Activated CD4-positive, alpha-beta T cell treated with anti-CD3 and anti-CD28 coated beads for 36 hours (primary cell): ENCODE data around the gene FAT3. TPM values are rescaled to one million over a fixed set of nuclear protein-coding genes. Genes with fewer than 3 reads are reported as not detected.
A peak's percentile ranks its signal among the peaks of the same experiment; 100 is the strongest.

Experiments
- ATAC-seq: fragments of 200-7000 bp; cut with Tn5 transposase; one replicate; pipeline ENCODE4 v1.10.0; 2021; ENCODE audit warnings: mild to moderate bottlenecking, moderate library complexity
- CTCF ChIA-PET: fragments of 350-600 bp; sonication (Branson Sonifier 250); formaldehyde crosslinking; loops from one replicate; lab custom pipeline; 2021; ENCODE audit warnings: antibody characterized with exemption; lab: Charles Lee
- POLR2A ChIA-PET: fragments of 350-600 bp; sonication (Branson Sonifier 250); formaldehyde crosslinking; loops from one replicate; lab custom pipeline; 2021; ENCODE audit warnings: antibody characterized with exemption, inconsistent platforms; lab: Charles Lee
- DNase-seq: peaks from one replicate; pipeline ENCODE4 v3.0.0-alpha.2; 2020
- H3K27ac Mint-ChIP-seq: one replicate; pipeline ENCODE4 v1.8.0; 2021; ENCODE audit warnings: mixed read lengths
- H3K27me3 Mint-ChIP-seq: one replicate; pipeline ENCODE4 v1.8.0; 2021; ENCODE audit warnings: mixed read lengths
- H3K36me3 Mint-ChIP-seq: one replicate; pipeline ENCODE4 v1.8.0; 2021; ENCODE audit warnings: low read depth, mixed read lengths
- H3K4me1 Mint-ChIP-seq: one replicate; pipeline ENCODE4 v1.8.0; 2021; ENCODE audit warnings: mixed read lengths
- H3K4me3 Mint-ChIP-seq: one replicate; pipeline ENCODE4 v1.8.0; 2021; ENCODE audit warnings: mild to moderate bottlenecking, moderate library complexity, mixed read lengths
- H3K9me3 Mint-ChIP-seq: one replicate; pipeline ENCODE4 v1.8.0; 2021; ENCODE audit warnings: low read depth, mixed read lengths
- intact Hi-C, 2 experiments: fragments of 100-400 bp; cut with DNase I in 1 of 2; cut with micrococcal nuclease in 1 of 2; formaldehyde crosslinking; loops; one replicate each; pipeline versions ENCODE4 v1.14.2 to v1.15.1; 2022 to 2024; cut with DNase I, micrococcal nuclease
- total RNA-seq, 2 experiments: library from RNA; stranded (reverse); gene quantifications; one replicate each; pipeline ENCODE4 v1.2.3, GENCODE V29; 2021

Gene FAT3
- not detected for total RNA-seq

DNA sequence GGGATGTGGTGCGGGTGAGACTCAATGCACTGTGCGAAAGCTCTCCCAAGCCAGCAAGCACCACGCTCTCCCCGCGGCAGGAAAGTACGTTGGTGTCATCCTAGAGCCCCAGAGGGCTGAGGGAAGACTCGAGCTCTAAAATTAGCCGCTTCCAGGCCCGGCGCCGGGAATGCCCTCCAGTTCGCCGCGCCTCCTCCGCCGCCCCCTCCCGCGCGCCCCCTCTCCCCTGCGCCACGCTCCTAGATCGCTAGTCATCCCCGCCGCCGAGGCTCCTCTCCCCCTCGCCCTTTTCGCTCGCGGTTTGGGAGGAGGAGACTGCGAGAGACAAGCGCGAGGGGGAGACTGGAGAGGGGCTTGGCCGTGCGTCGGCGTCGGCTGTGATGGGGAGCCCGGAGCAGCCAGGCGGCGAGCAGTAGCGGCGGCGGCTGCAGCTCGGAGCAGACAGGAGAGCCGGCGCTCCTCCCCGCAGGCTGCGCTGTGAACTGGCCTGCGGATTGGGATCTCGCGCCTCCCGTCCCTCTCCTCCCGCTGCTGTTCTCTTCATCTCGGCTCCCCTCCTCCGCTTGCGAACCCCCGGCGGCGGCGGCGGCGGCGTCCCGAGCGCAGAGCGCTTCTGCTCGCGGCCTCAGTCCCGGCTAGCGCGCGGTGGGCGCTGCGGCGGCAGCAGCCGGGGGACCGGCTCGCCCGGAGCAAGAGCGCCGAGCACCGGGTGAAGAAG is at the start of gene FAT3:
Gene FAT3 (plus strand): TSS at position 412 of the 718 bp plus-strand sequence. CDS start 127,295 bp downstream, outside the sequence.
- peaks cover 59% of the 10 kb centered on the region for H3K27me3 Mint-ChIP-seq

DNA sequence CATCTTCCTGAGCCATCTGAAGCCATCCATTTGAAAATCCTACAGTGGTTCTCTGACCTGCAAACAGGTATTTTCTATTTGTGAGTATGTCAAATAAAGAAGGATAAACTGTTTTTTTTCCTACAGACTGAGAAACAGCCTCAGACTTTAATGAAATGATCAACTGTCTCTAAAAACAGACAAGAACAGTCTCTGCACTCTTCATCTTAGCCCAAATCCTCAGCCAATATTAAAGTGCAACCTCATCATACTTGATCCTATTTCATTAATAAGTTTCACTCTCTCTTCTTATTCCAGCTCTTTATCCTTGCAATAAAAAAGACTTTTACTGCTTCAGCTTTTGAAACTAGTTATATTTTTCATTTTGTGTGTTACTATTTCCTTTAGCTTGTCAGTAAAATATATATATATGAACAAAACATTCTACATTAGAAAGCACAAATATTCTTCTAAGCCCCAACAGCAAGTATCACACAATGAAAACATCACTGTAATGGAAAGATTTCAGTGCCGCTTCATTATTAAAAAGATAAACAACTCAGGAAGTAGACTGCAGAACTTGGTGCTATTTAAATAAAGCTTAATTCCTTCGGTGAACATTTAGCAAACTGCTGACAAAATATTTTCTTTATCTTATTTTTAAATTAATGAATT is 45.5 kb upstream of the FAT3 start:
- DNase-seq (no peak), ATAC-seq (no peak)
- ChIA-PET CTCF (no interaction called here), POLR2A (no interaction called here)
- H3K36me3 Mint-ChIP-seq, result no peaks in the 10 kb centered on the region
- H3K4me3 Mint-ChIP-seq, result no peak overlapping the region
- H3K4me1 Mint-ChIP-seq, result no peaks in the 10 kb centered on the region
- H3K27ac Mint-ChIP-seq, result no peak overlapping the region
- H3K9me3 Mint-ChIP-seq, result peaks cover 5% of the 10 kb centered on the region
- no peaks in the 10 kb centered on the region for H3K27me3 Mint-ChIP-seq
- intact Hi-C loops, result no loop called here

More for the DNA sequence above, at the start of gene FAT3:
- Mint-ChIP-seq H3K4me1 (peaks cover 2% of the 10 kb centered on the region), H3K9me3 (no peaks in the 10 kb centered on the region), H3K27ac (no peak within 1 kb of the TSS), H3K36me3 (no peaks in the 10 kb centered on the region), H3K4me3 (no peak within 1 kb of the TSS)
- ChIA-PET CTCF (no interaction called here), POLR2A (no interaction called here)
- ATAC-seq (no peak), DNase-seq (peak; percentile 13)
- intact Hi-C loops, result no loop called here

DNA sequence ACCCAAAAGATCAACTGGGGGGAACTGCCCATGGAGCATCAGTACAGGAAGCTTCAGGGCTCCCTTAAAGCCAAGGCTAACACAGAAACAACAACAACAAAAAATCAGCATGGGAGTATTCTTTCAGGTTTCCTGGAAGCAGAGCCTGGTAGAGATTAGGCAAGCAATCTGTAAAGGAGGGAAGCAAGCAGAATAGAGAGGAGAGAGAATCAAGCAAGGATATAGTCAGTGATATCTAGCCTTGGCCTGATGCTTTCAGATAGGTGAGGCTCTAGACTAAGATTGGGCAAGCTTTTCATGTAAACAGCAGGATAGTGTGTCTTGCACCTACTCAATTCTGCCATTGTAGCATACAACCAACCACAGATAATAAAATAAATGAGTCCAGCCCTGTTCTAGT is 44.4 kb upstream of the FAT3 start:
- DNase-seq (no peak), ATAC-seq (no peak)
- ChIA-PET CTCF (no interaction called here), POLR2A (no interaction called here)
- Mint-ChIP-seq H3K4me1 (no peaks in the 10 kb centered on the region), H3K27me3 (no peaks in the 10 kb centered on the region), H3K9me3 (peaks cover 5% of the 10 kb centered on the region), H3K36me3 (no peaks in the 10 kb centered on the region), H3K4me3 (no peak overlapping the region), H3K27ac (no peak overlapping the region)
- intact Hi-C loops, result no loop called here

DNA sequence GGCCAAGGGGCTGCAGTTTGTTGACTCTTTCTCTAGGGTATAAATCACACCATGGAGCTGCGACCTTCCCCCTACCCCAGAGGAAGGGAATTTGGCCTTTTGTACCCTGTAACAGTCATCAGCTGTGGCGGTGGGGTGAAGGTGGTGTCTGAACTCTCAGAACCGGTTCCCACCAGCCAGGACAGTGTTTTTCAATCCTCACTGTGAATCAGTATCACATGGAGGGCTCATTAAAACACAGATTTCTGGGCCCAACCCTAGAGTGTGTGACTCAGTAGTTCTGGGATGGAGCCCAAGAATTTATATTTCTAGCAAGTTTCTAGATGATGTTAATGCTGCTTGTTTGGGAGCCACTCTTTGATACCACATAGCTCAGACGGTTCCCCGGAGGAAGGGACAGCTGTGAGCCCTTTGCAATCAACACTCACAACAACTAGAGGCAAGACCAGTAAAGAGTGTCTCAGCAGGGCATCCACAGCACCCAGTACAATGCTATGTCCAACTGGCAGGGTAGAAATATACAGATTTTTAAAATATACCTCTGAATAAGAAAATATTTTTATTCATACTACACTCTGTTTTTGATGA is 43.9 kb upstream of the FAT3 start:
- H3K4me1 Mint-ChIP-seq, result no peaks in the 10 kb centered on the region
- intact Hi-C loops, result no loop called here
- ChIA-PET POLR2A (no interaction called here), CTCF (no interaction called here)
- DNase-seq, result no peak
- peaks cover 5% of the 10 kb centered on the region for H3K9me3 Mint-ChIP-seq
- H3K4me3 Mint-ChIP-seq, result no peak overlapping the region
- no peak overlapping the region for H3K27ac Mint-ChIP-seq
- ATAC-seq, result no peak
- no peaks in the 10 kb centered on the region for H3K27me3 Mint-ChIP-seq
- no peaks in the 10 kb centered on the region for H3K36me3 Mint-ChIP-seq

DNA sequence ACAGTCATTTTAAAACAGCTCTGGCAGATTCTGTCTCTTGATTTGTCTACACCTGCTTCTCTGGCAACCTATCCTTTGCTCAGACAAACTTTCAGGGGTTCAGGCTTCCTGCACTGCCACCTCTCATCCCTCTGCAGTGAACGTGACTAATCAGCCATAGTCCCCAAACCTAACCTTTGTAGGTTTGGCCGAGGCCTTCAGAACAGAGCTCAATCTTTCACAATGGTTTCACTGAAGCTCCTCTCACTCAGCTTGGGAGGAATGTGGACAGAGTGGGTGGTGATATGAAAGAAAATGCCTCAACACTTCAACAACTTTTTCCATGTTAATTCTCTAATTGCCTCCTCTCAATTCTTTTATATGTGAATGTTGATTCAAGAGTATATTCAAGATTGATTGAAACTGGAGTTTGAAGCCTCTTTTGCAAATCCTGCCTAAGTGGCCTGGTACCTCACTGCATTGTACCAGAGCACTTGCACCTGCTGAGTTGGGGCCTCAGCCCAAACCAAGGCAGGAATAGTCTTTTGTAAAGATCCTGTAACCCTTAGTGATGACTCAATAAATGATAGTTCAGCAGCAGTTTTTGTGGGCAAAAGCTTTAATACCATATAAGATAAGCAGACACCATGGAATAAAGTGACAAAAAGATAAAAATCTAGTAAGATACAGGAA is 33.9 kb upstream of the FAT3 start:
- H3K27me3 Mint-ChIP-seq, result no peaks in the 10 kb centered on the region
- ChIA-PET POLR2A (no interaction called here), CTCF (no interaction called here)
- intact Hi-C loops, result no loop called here
- DNase-seq (no peak), ATAC-seq (no peak)
- no peaks in the 10 kb centered on the region for H3K36me3 Mint-ChIP-seq
- no peak overlapping the region for H3K4me3 Mint-ChIP-seq
- H3K27ac Mint-ChIP-seq, result no peak overlapping the region
- no peaks in the 10 kb centered on the region for H3K9me3 Mint-ChIP-seq
- no peaks in the 10 kb centered on the region for H3K4me1 Mint-ChIP-seq

GRCh38 chr11:92192141-92192540 is 32.5 kb upstream of the FAT3 start:
- no peaks in the 10 kb centered on the region for H3K4me1 Mint-ChIP-seq
- CTCF ChIA-PET, result no interaction called here
- no peaks in the 10 kb centered on the region for H3K9me3 Mint-ChIP-seq
- intact Hi-C loops, result no loop called here
- no peaks in the 10 kb centered on the region for H3K36me3 Mint-ChIP-seq
- DNase-seq (no peak), ATAC-seq (no peak)
- POLR2A ChIA-PET, result no interaction called here
- H3K4me3 Mint-ChIP-seq, result no peak overlapping the region
- no peak overlapping the region for H3K27ac Mint-ChIP-seq
- H3K27me3 Mint-ChIP-seq, result no peaks in the 10 kb centered on the region

DNA sequence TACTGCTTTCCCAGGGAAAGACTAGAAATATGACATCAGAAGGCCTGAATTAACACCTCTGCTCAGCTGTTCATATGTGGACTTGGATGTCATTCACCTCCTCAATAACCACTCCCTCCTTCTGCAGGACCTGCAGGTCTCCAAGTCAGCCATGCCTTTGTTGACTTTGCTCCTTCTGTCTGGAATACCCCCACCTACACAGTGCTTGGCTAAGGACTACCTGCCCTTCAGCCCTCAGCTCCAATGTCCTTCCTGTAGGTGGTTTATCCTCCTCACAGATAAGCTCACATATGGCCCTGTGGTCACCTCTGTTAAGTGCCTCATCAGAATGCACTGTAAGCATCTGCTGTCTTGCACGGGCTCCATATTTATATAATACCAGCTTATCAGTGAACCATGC is 26.4 kb upstream of the FAT3 start:
- Mint-ChIP-seq H3K27me3 (no peaks in the 10 kb centered on the region), H3K9me3 (no peaks in the 10 kb centered on the region), H3K27ac (no peak overlapping the region), H3K36me3 (no peaks in the 10 kb centered on the region), H3K4me3 (no peak overlapping the region), H3K4me1 (no peaks in the 10 kb centered on the region)
- no peak for ATAC-seq
- DNase-seq, result no peak
- ChIA-PET CTCF (interaction anchor here (0.6 kb wide), 1 partner anchor 10 kb away, joined by 3 read pairs; no protein-coding TSS in a partner anchor), POLR2A (no interaction called here)
- intact Hi-C loops, result no loop called here

DNA sequence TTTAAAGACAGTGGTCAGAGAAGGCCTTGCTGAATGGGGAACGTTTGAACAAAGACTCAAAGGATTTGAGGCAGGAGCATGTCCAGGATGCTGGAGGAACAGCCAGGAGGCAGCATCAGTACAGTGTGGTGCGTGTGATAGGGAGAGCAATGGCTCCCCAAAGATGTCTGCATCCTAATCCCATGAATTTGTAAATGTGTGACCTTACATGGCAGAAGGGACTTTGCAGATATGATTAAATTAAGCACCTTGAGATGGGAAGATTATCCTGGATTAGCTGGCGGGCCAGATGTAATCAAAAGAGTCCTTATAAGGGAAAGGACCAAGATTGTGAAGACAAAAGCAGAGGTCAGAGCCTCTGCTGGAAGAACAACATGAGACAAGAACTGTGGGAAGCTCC is 24.6 kb upstream of the FAT3 start:
- Mint-ChIP-seq H3K36me3 (no peaks in the 10 kb centered on the region), H3K27me3 (no peaks in the 10 kb centered on the region)
- intact Hi-C loops, result no loop called here

GRCh38 chr11:92204731-92205130 is 19.9 kb upstream of the FAT3 start:
- ChIA-PET CTCF (no interaction called here), POLR2A (no interaction called here)
- Mint-ChIP-seq H3K4me1 (no peaks in the 10 kb centered on the region), H3K4me3 (no peak overlapping the region), H3K9me3 (no peaks in the 10 kb centered on the region), H3K36me3 (no peaks in the 10 kb centered on the region), H3K27ac (no peak overlapping the region), H3K27me3 (no peaks in the 10 kb centered on the region)
- ATAC-seq, result no peak
- DNase-seq, result no peak
- intact Hi-C loops, result no loop called here

More for the DNA sequence above, 24.6 kb upstream of the FAT3 start:
- no peak overlapping the region for H3K27ac Mint-ChIP-seq
- CTCF ChIA-PET, result no interaction called here
- DNase-seq (no peak), ATAC-seq (no peak)
- POLR2A ChIA-PET, result no interaction called here
- no peak overlapping the region for H3K4me3 Mint-ChIP-seq
- no peaks in the 10 kb centered on the region for H3K4me1 Mint-ChIP-seq
- H3K9me3 Mint-ChIP-seq, result no peaks in the 10 kb centered on the region

DNA sequence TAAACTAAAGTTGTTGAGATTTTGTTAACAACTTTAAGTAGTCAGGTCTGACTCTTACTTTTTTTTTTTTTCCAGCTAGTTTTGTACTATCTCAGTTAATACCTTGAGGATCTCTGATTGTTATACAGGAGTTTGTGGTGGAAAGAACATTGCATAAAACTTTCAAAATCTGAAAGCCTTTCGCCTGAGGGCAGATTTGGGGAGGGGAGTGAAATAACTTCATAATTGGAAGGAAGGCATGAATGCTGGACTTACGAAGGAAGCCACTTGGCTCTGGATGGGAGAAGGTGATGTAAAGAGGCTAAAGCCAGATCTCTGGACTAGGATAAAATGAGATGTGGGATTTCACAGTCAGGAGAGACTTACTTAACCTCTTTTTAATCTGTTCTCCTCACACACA is 18.2 kb upstream of the FAT3 start:
- intact Hi-C loops, result no loop called here
- ChIA-PET POLR2A (no interaction called here), CTCF (no interaction called here)
- Mint-ChIP-seq H3K4me3 (no peak overlapping the region), H3K36me3 (no peaks in the 10 kb centered on the region), H3K9me3 (no peaks in the 10 kb centered on the region), H3K4me1 (no peaks in the 10 kb centered on the region), H3K27me3 (no peaks in the 10 kb centered on the region), H3K27ac (no peak overlapping the region)
- ATAC-seq (no peak), DNase-seq (no peak)

DNA sequence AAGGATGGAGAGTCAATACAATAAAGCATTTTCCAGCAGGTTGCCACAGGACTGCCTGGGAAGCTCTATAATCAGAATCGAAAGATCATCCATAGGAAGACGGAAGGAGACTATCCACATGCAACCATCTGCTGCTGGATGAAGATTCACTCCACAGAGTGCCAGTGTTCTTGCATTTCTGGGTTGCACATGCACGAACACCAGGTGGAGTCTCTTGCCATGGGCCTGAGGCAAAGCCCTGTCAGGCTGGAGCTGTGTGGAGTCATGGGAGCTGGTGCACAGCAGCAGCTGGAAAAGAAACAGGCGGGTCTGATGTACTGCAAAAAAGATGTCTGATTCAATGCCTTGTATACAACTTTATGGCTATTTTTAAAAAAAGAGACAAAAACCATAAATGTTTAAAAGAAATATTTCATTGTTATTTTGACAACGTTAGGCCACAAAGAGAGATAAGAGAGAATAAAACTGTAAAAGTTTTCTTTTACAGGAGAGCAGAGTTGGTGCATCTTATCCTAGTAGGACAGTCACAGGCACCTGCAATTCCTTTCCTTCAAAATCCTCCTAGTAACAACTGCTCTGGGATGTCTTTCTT is 12.9 kb upstream of the FAT3 start:
- intact Hi-C loops, result no loop called here
- ChIA-PET CTCF (no interaction called here), POLR2A (no interaction called here)
- no peaks in the 10 kb centered on the region for H3K9me3 Mint-ChIP-seq
- no peak overlapping the region for H3K4me3 Mint-ChIP-seq
- no peaks in the 10 kb centered on the region for H3K36me3 Mint-ChIP-seq
- no peaks in the 10 kb centered on the region for H3K4me1 Mint-ChIP-seq
- H3K27ac Mint-ChIP-seq, result no peak overlapping the region
- no peak for ATAC-seq
- no peak for DNase-seq
- no peaks in the 10 kb centered on the region for H3K27me3 Mint-ChIP-seq
